ENCODE measurements around the gene TRA2B. TPM values are rescaled to one million over a fixed set of nuclear protein-coding genes. Genes with fewer than 3 reads are reported as not detected.

TRA2B gene
- total RNA-seq, 1 donor from 2014 or later, result 228 TPM

DNA sequence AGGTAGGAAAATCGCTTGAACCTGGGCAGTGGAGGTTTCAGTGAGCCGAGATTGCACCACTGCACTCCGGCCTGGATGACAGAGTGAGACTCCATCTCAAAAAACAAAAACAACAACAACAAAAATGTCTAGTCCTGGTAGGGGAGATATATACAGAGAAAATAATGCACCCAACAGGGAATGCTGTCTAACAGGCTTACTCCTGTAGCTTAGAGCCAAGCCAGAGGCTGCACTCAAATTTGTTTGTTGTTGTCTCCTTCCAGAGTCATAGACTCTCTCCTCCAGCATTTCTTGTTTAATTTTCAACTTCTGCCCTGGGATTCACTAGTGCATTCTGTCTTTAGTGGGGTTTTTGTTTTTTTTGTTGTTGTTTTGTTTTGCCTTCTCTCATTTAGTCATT lies 4.6 kb upstream of the TRA2B start:
- TF ChIP-seq, protein P1, sequence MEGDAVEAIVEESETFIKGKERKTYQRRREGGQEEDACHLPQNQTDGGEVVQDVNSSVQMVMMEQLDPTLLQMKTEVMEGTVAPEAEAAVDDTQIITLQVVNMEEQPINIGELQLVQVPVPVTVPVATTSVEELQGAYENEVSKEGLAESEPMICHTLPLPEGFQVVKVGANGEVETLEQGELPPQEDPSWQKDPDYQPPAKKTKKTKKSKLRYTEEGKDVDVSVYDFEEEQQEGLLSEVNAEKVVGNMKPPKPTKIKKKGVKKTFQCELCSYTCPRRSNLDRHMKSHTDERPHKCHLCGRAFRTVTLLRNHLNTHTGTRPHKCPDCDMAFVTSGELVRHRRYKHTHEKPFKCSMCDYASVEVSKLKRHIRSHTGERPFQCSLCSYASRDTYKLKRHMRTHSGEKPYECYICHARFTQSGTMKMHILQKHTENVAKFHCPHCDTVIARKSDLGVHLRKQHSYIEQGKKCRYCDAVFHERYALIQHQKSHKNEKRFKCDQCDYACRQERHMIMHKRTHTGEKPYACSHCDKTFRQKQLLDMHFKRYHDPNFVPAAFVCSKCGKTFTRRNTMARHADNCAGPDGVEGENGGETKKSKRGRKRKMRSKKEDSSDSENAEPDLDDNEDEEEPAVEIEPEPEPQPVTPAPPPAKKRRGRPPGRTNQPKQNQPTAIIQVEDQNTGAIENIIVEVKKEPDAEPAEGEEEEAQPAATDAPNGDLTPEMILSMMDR (IDR thresholded peaks at IDR 0.05; ENCODE audit: unreplicated experiment), result no peak
- Mint-ChIP-seq H3K4me3 (no peak overlapping the region), H3K27me3 (ENCODE audit: low read depth) (no peaks in the 10 kb centered on the region), H3K9me3 (peaks cover 4% of the 10 kb centered on the region), H3K4me1 (peaks cover 2% of the 10 kb centered on the region), H3K36me3 (peaks cover 2% of the 10 kb centered on the region), H3K27ac (no peak overlapping the region)
- no peak for DNase-seq (ENCODE audit: low spot score in 2 of 2, unreplicated experiment in 2 of 2)

DNA sequence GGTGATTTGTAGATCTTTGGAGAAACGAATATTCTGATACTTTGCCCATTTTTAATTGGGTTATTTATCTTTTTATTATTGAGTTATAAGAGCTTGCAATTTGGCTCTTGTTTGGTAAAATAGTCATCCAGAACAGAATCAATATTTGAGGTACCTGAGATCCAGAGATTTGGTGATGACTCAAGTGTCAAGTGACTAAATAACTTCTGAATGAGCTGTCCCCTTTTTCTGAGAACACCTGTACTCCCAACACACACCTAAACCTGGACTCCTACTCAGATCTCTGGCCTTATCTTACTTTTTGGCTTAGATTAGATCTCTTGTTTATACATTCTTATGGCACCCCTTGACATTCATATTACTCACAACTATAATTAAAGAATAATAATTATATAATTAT lies 3.1 kb upstream of the TRA2B start:
- no peak overlapping the region for H3K4me3 Mint-ChIP-seq
- H3K4me1 Mint-ChIP-seq, result peaks cover 3% of the 10 kb centered on the region
- no peaks in the 10 kb centered on the region for H3K27me3 Mint-ChIP-seq (ENCODE audit: low read depth)
- peaks cover 3% of the 10 kb centered on the region for H3K36me3 Mint-ChIP-seq
- TF ChIP-seq, protein P1 (IDR thresholded peaks at IDR 0.05; ENCODE audit: unreplicated experiment), result no peak
- no peak overlapping the region for H3K27ac Mint-ChIP-seq
- peaks cover 4% of the 10 kb centered on the region for H3K9me3 Mint-ChIP-seq
- no peak for DNase-seq (ENCODE audit: low spot score in 2 of 2, unreplicated experiment in 2 of 2)

DNA sequence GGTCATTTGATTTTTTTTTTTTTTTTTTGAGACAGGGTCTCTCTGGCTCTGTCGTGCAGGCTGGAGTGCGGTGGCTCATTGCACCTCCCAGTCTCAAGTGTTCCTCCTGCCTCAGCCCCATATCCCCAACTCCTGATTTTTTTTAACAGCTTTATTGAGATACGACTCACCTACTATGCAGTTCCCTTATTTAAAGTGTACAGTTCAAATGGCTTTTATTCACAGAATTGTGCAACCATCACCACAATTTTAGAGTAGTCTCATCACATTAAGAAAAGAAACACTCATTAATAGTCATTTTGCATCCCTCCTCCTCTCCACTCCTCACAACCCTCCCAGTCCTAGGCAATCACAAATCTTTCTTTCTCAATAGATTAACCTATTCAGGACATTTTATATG lies 1.9 kb upstream of the TRA2B start:
- no peak for DNase-seq (ENCODE audit: low spot score in 2 of 2, unreplicated experiment in 2 of 2)
- TF ChIP-seq, protein P1 (IDR thresholded peaks at IDR 0.05; ENCODE audit: unreplicated experiment), result no peak
- Mint-ChIP-seq H3K27me3 (ENCODE audit: low read depth) (no peaks in the 10 kb centered on the region), H3K9me3 (peaks cover 4% of the 10 kb centered on the region), H3K36me3 (peaks cover 3% of the 10 kb centered on the region), H3K4me1 (peaks cover 14% of the 10 kb centered on the region), H3K4me3 (no peak overlapping the region), H3K27ac (no peak overlapping the region)

DNA sequence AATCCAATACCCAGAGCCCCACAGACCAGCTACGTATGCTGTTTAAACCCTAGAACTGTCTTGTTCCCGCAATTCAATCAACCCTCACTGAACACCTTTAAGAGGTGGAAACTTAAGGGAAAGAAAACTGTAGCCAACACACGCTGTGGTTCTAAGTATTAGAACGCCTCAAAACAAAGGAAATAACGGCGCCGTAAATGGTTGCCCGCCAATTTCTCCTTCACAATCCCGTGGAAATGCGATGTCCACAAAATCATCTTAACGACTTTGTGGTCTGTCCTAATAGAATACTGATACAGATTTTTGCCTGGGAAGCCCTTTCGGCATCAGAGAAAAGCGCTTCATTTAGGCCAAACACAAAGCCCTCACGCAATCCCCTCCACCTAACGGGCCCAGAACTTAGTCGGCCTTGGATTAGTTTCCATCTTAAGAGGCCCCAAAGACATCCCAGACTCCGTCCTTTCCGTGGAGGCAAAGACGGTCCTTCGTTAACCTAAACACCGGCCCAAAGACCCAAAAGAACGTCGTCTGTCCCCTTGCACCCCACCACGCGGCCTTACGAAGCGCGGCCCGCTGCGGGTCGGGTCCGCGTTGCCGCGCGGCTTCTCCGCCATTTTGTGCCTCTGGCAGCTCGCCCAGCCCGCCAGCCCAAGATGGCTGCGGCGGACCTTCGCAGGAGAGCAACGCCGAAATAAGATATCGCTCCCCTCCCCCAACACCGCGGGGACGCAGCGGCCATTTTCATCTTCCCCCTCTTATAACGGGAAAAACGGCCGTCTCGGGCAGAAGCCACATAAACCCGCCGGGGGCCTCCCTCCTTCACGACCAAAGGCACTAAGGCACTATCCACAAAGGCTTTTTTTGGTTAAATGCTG lies 763 bp downstream of the TRA2B start:
- peaks cover 37% of the 10 kb centered on the region for H3K4me1 Mint-ChIP-seq
- peak overlapping the region; percentile 100 for H3K4me3 Mint-ChIP-seq
- no peaks in the 10 kb centered on the region for H3K27me3 Mint-ChIP-seq (ENCODE audit: low read depth)
- peaks cover 4% of the 10 kb centered on the region for H3K9me3 Mint-ChIP-seq
- peak overlapping the region; percentile 100 for H3K27ac Mint-ChIP-seq
- DNase-seq (ENCODE audit: low spot score in 2 of 2, unreplicated experiment in 2 of 2), result peak; percentile 83 to 91
- peaks cover 3% of the 10 kb centered on the region for H3K36me3 Mint-ChIP-seq
- TF ChIP-seq, protein P1 (IDR thresholded peaks at IDR 0.05; ENCODE audit: unreplicated experiment), result no peak

- TF ChIP-seq, protein P1 (IDR thresholded peaks at IDR 0.05; ENCODE audit: unreplicated experiment), result no peak
- H3K4me1 Mint-ChIP-seq, result peaks cover 45% of the 10 kb centered on the region
- peaks cover 5% of the 10 kb centered on the region for H3K36me3 Mint-ChIP-seq
- peak overlapping the region; percentile 100 for H3K27ac Mint-ChIP-seq
- H3K27me3 Mint-ChIP-seq (ENCODE audit: low read depth), result no peaks in the 10 kb centered on the region
- H3K4me3 Mint-ChIP-seq, result peak overlapping the region; percentile 100
- peaks cover 4% of the 10 kb centered on the region for H3K9me3 Mint-ChIP-seq
- no peak for DNase-seq (ENCODE audit: low spot score in 2 of 2, unreplicated experiment in 2 of 2)
Measured at GRCh38 chr3:185936273-185936629, 1.6 kb downstream of the TRA2B start.
